ENCODE data around the gene SLC9A8. TPM values are rescaled to one million over a fixed set of nuclear protein-coding genes. Genes with fewer than 3 reads are reported as not detected.

The SLC9A8 gene
- total and polyA plus RNA-seq, 2 of the 4 experiments (the other 2 are of a cell fraction) = 4.1 to 5.0 TPM

GRCh38 chr20:49792006-49792405 is 20.6 kb upstream of the SLC9A8 start:
- peak overlapping the region; percentile 49; the same call in 1 of the 2 replicates for H4K91ac ChIP-seq (ENCODE audit: insufficient read depth, low read depth, low read length)
- peak overlapping the region; percentile 47 for H2BK120ac ChIP-seq (ENCODE audit: low read depth, low read length)
- intact Hi-C loops (cut with micrococcal nuclease) (no loop called here), in situ Hi-C loops (cut with MboI; ENCODE audit: low sequenced_read_pairs) (no loop called here), dilution Hi-C loops (cut with HindIII; ENCODE audit: low sequenced_read_pairs, unreplicated experiment) (no loop called here)
- ATAC-seq (ENCODE audit: low read depth) (no peak), DNase-seq (peak; percentile 49)
- no peak overlapping the region for H3K56ac ChIP-seq (ENCODE audit: extremely low read depth, insufficient read depth, low read length)
- H3K4me1 ChIP-seq (ENCODE audit: control insufficient read depth, insufficient read depth, low read length) = peaks cover 13% of the 10 kb centered on the region
- no peaks in the 10 kb centered on the region for H3K9me3 ChIP-seq (ENCODE audit: control insufficient read depth, insufficient read depth, low read length)
- no peaks in the 10 kb centered on the region for H3K36me3 ChIP-seq (ENCODE audit: control insufficient read depth, insufficient read depth, low read length)
- no TSS peak for BruUV-seq (replicated peaks)
- H3K27ac ChIP-seq (ENCODE audit: insufficient read depth, low read length) = no peak overlapping the region
- 0 out of 2 replicates have a peak overlapping the region, but pooled peaks have one; percentile 10 for H3K4ac ChIP-seq (ENCODE audit: low read depth, low read length)
- H2AK9ac ChIP-seq (replicated peaks; ENCODE audit: low read depth, low read length, poor library complexity) = peak overlapping the region; percentile 88
- peak overlapping the region; percentile 98 for H2BK15ac ChIP-seq (ENCODE audit: low read depth, low read length)
- peak overlapping the region; percentile 89 for H2AK5ac ChIP-seq (ENCODE audit: low read depth, low read length)
- peak overlapping the region; percentile 65 for H2BK5ac ChIP-seq (ENCODE audit: low read depth, low read length, poor library complexity, severe bottlenecking)
- no peak overlapping the region for H3K9ac ChIP-seq (ENCODE audit: low read depth, low read length)
- no peaks in the 10 kb centered on the region for H4K20me1 ChIP-seq (ENCODE audit: insufficient read depth, low read length)
- H3K23ac ChIP-seq (ENCODE audit: low read depth, low read length) = peak overlapping the region; percentile 12; the same call in 1 of the 2 replicates
- H3K18ac ChIP-seq (ENCODE audit: low read depth, low read length) = peak overlapping the region; percentile 31; the same call in 1 of the 2 replicates
- no peaks in the 10 kb centered on the region for H3K27me3 ChIP-seq (ENCODE audit: control insufficient read depth, insufficient read depth, low read length)
- no peak overlapping the region for H3K4me2 ChIP-seq (ENCODE audit: low read depth, low read length)
- ChIA-PET CTCF (no interaction called here), POLR2A (ENCODE audit: unreplicated experiment) (no interaction called here)
- no peak for TF ChIP-seq MAZ (IDR thresholded peaks at IDR 0.05; ENCODE audit: borderline replicate concordance, low read depth, low read length)
- TF ChIP-seq MXI1 (IDR thresholded peaks at IDR 0.05; ENCODE audit: borderline replicate concordance, low read depth, low read length) = no peak
- TF ChIP-seq RFX5 (IDR thresholded peaks at IDR 0.05; ENCODE audit: low read depth, low read length) = no peak
- no peak for TF ChIP-seq BHLHE40 (IDR thresholded peaks at IDR 0.05; ENCODE audit: low read depth, low read length)
- no peak for TF ChIP-seq CEBPB (IDR thresholded peaks at IDR 0.05; ENCODE audit: low read depth, low read length)
- TF ChIP-seq, protein P1, sequence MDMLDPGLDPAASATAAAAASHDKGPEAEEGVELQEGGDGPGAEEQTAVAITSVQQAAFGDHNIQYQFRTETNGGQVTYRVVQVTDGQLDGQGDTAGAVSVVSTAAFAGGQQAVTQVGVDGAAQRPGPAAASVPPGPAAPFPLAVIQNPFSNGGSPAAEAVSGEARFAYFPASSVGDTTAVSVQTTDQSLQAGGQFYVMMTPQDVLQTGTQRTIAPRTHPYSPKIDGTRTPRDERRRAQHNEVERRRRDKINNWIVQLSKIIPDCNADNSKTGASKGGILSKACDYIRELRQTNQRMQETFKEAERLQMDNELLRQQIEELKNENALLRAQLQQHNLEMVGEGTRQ (IDR thresholded peaks at IDR 0.05; ENCODE audit: low read depth, low read length) = no peak
- no peak for TF ChIP-seq RCOR1 (IDR thresholded peaks at IDR 0.05; ENCODE audit: insufficient replicate concordance, low read length)
- TF ChIP-seq NFE2L2 (IDR thresholded peaks at IDR 0.05; ENCODE audit: low read depth, low read length) = no peak
- TF ChIP-seq POLR2A (IDR thresholded peaks at IDR 0.05; ENCODE audit: low read depth, low read length) = no peak
- no peak for TF ChIP-seq SMC3 (IDR thresholded peaks at IDR 0.05; ENCODE audit: low read depth, low read length)
- no peak for TF ChIP-seq MAFK (IDR thresholded peaks at IDR 0.05; ENCODE audit: low read depth, low read length)
- TF ChIP-seq, protein P2, sequence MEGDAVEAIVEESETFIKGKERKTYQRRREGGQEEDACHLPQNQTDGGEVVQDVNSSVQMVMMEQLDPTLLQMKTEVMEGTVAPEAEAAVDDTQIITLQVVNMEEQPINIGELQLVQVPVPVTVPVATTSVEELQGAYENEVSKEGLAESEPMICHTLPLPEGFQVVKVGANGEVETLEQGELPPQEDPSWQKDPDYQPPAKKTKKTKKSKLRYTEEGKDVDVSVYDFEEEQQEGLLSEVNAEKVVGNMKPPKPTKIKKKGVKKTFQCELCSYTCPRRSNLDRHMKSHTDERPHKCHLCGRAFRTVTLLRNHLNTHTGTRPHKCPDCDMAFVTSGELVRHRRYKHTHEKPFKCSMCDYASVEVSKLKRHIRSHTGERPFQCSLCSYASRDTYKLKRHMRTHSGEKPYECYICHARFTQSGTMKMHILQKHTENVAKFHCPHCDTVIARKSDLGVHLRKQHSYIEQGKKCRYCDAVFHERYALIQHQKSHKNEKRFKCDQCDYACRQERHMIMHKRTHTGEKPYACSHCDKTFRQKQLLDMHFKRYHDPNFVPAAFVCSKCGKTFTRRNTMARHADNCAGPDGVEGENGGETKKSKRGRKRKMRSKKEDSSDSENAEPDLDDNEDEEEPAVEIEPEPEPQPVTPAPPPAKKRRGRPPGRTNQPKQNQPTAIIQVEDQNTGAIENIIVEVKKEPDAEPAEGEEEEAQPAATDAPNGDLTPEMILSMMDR (conservative IDR thresholded peaks at IDR 0.05; ENCODE audit: low read depth, low read length) = no peak
- TF ChIP-seq RAD21 (IDR thresholded peaks at IDR 0.05; ENCODE audit: low read length) = no peak
- TF ChIP-seq, protein P3, sequence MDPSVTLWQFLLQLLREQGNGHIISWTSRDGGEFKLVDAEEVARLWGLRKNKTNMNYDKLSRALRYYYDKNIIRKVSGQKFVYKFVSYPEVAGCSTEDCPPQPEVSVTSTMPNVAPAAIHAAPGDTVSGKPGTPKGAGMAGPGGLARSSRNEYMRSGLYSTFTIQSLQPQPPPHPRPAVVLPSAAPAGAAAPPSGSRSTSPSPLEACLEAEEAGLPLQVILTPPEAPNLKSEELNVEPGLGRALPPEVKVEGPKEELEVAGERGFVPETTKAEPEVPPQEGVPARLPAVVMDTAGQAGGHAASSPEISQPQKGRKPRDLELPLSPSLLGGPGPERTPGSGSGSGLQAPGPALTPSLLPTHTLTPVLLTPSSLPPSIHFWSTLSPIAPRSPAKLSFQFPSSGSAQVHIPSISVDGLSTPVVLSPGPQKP (IDR thresholded peaks at IDR 0.05; ENCODE audit: borderline replicate concordance, low read depth, low read length) = no peak
- no peak for TF ChIP-seq FOS (IDR thresholded peaks at IDR 0.05; ENCODE audit: low read depth, low read length)
- TF ChIP-seq CHD1 (IDR thresholded peaks at IDR 0.05; ENCODE audit: low read depth, low read length) = no peak
- H4K5ac ChIP-seq (ENCODE audit: low read depth, low read length) = peak overlapping the region; percentile 40; the same call in 1 of the 2 replicates
- H2BK20ac ChIP-seq (ENCODE audit: low read depth, low read length) = peak overlapping the region; percentile 43; the same call in 1 of the 2 replicates
- peak overlapping the region; percentile 55 to 56; a peak in 2 of 4 replicates for H4K8ac ChIP-seq (ENCODE audit: low read depth in 2 of 2, low read length in 2 of 2)
- H2AFZ ChIP-seq (replicated peaks; ENCODE audit: low read length, poor library complexity) = peak overlapping the region; percentile 49
- H3K79me1 ChIP-seq (ENCODE audit: low read depth in 1 of 2, low read length in 2 of 2) = no peaks in the 10 kb centered on the region
- WGBS, 2 experiments (ENCODE audit: extremely low coverage in 2 of 2, insufficient read length in 1 of 2) = no CpG with 5 or more reads among the region's 1 CpG
- H3K4me3 ChIP-seq (ENCODE audit: insufficient read depth, low read depth, low read length) = no peak overlapping the region
- peaks cover 18% of the 10 kb centered on the region for H3K9me1 ChIP-seq (ENCODE audit: insufficient read depth, low read length)
- no peak overlapping the region for H3K14ac ChIP-seq (replicated peaks; ENCODE audit: low read depth, low read length)
